ENCODE results near the gene SUCLG1.
"Not testable (repeated sequence)": the region's sequence is repeated elsewhere in the genome, so short reads cannot be mapped to it uniquely, and the experiment has no call there.

Gene SUCLG1

GRCh38 chr2:84459018-84459943 is at the start of gene SUCLG1:
Gene SUCLG1 (minus strand): TSS chr2:84459280. CDS start chr2:84459269, 11 bp downstream.
- DNase-seq (ENCODE audit: low read depth), result peak; percentile 75

GRCh38 chr2:84498150-84498799 is 39.2 kb upstream of the SUCLG1 start:
- no peak for DNase-seq (ENCODE audit: low read depth)

- DNase-seq (ENCODE audit: low read depth), result no peak
Observed at GRCh38 chr2:84497285-84497684, 38.2 kb upstream of the SUCLG1 start.

GRCh38 chr2:84496386-84496785 is 37.3 kb upstream of the SUCLG1 start:
- DNase-seq (ENCODE audit: low read depth), result no peak

- no peak for DNase-seq (ENCODE audit: low read depth)
Observed at GRCh38 chr2:84495539-84496146, 36.6 kb upstream of the SUCLG1 start.

- DNase-seq (ENCODE audit: low read depth), result no peak
Observed at GRCh38 chr2:84494070-84494469, 35.0 kb upstream of the SUCLG1 start.

GRCh38 chr2:84493514-84493913 is 34.4 kb upstream of the SUCLG1 start:
- DNase-seq (ENCODE audit: low read depth), result no peak

- no peak for DNase-seq (ENCODE audit: low read depth)
Observed at GRCh38 chr2:84492571-84492970, 33.5 kb upstream of the SUCLG1 start.

- DNase-seq (ENCODE audit: low read depth), result no peak
Observed at GRCh38 chr2:84491741-84492140, 32.7 kb upstream of the SUCLG1 start.

- no peak for DNase-seq (ENCODE audit: low read depth)
Observed at GRCh38 chr2:84491256-84491655, 32.2 kb upstream of the SUCLG1 start.

GRCh38 chr2:84487298-84487996 is 28.4 kb upstream of the SUCLG1 start:
- no peak for DNase-seq (ENCODE audit: low read depth)

GRCh38 chr2:84486441-84487115 is 27.5 kb upstream of the SUCLG1 start:
- no peak for DNase-seq (ENCODE audit: low read depth)

- no peak for DNase-seq (ENCODE audit: low read depth)
Observed at GRCh38 chr2:84483320-84483719, 24.2 kb upstream of the SUCLG1 start.

GRCh38 chr2:84482603-84483002 is 23.5 kb upstream of the SUCLG1 start:
- DNase-seq (ENCODE audit: low read depth), result no peak

- no peak for DNase-seq (ENCODE audit: low read depth)
Observed at GRCh38 chr2:84481702-84482101, 22.6 kb upstream of the SUCLG1 start.

GRCh38 chr2:84478867-84479266 is 19.8 kb upstream of the SUCLG1 start:
- DNase-seq (ENCODE audit: low read depth), result no peak

GRCh38 chr2:84477886-84478285 is 18.8 kb upstream of the SUCLG1 start:
- no peak for DNase-seq (ENCODE audit: low read depth)

GRCh38 chr2:84474176-84474575 is 15.1 kb upstream of the SUCLG1 start:
- DNase-seq (ENCODE audit: low read depth), result no peak

GRCh38 chr2:84472856-84473565 is 13.9 kb upstream of the SUCLG1 start:
- DNase-seq (ENCODE audit: low read depth), result no peak

- DNase-seq (ENCODE audit: low read depth), result not testable (repeated sequence)
Observed at GRCh38 chr2:84472423-84472822, 13.3 kb upstream of the SUCLG1 start.

- DNase-seq (ENCODE audit: low read depth), result no peak
Observed at GRCh38 chr2:84467389-84467788, 8.3 kb upstream of the SUCLG1 start.

All from stimulated activated CD8-positive, alpha-beta memory T cell treated with anti-CD3 and anti-CD28 coated beads, Interleukin-12 subunit alpha, Interleukin-12 subunit beta, amount 100 ng/mL, for 4 hours (primary cell).